ENCODE data around the gene PKP2.

- TF ChIP-seq POLR2AphosphoS5 (IDR thresholded peaks at IDR 0.05; ENCODE audit: insufficient read depth, low read depth, low read length) (no peak), POLR2A (IDR thresholded peaks at IDR 0.05; ENCODE audit: low read depth, low read length) (no peak), CTCF (IDR thresholded peaks at IDR 0.05; ENCODE audit: extremely low read depth in 1 of 2, insufficient read depth in 1 of 2, low read depth in 1 of 2, low read length in 2 of 2) (no peak), FOS (IDR thresholded peaks at IDR 0.05; ENCODE audit: borderline replicate concordance, insufficient read depth, low read length) (no peak), JUN (IDR thresholded peaks at IDR 0.05; ENCODE audit: borderline replicate concordance, insufficient read depth, insufficient read length, low read depth) (no peak), EZH2 (IDR thresholded peaks at IDR 0.05; ENCODE audit: borderline replicate concordance, low read depth, low read length, severe bottlenecking) (no peak), MAX (IDR thresholded peaks at IDR 0.05; ENCODE audit: insufficient read depth, insufficient read length) (no peak), MYC (IDR thresholded peaks at IDR 0.05; ENCODE audit: low read depth, low read length) (no peak)
Measured at GRCh38 chr12:32889011-32889760, 7.4 kb downstream of the PKP2 start.
